Activated CD4-positive, alpha-beta memory T cell treated with anti-CD3 and anti-CD28 coated beads for 36 hours (primary cell): Measurements from ENCODE around the gene PIK3CG. TPM values are rescaled to one million over a fixed set of nuclear protein-coding genes. Genes with fewer than 3 reads are reported as not detected.
"Not testable (repeated sequence)": the region's sequence is repeated elsewhere in the genome, so short reads cannot be mapped to it uniquely, and the experiment has no call there.

ENCODE experiments used
- CTCF ChIA-PET: fragments of 350-600 bp; sonication (Branson Sonifier 250); formaldehyde crosslinking; loops from one replicate; lab custom pipeline; 2021; ENCODE audit warnings: antibody characterized with exemption, inconsistent platforms; lab: Charles Lee
- POLR2A ChIA-PET: fragments of 350-600 bp; sonication (Branson Sonifier 250); formaldehyde crosslinking; loops from one replicate; lab custom pipeline; 2021; ENCODE audit warnings: antibody characterized with exemption; lab: Charles Lee
- DNase-seq: peaks from one replicate; pipeline ENCODE4 v3.0.0-alpha.2; 2020
- H3K27ac Mint-ChIP-seq: one replicate; pipeline ENCODE4 v1.8.0; 2021; ENCODE audit warnings: mixed read lengths
- H3K27me3 Mint-ChIP-seq: one replicate; pipeline ENCODE4 v1.8.0; 2021; ENCODE audit warnings: mixed read lengths
- H3K36me3 Mint-ChIP-seq: one replicate; pipeline ENCODE4 v1.8.0; 2021; ENCODE audit warnings: mixed read lengths
- H3K4me1 Mint-ChIP-seq: one replicate; pipeline ENCODE4 v1.8.0; 2021; ENCODE audit warnings: low read depth, mixed read lengths
- H3K4me3 Mint-ChIP-seq: one replicate; pipeline ENCODE4 v1.8.0; 2021; ENCODE audit warnings: mild to moderate bottlenecking, mixed read lengths
- H3K9me3 Mint-ChIP-seq: one replicate; pipeline ENCODE4 v1.8.0; 2021; ENCODE audit warnings: mixed read lengths
- intact Hi-C: fragments of 100-400 bp; cut with micrococcal nuclease; formaldehyde crosslinking; loops from one replicate; pipeline ENCODE4 v1.15.1; 2023
- total RNA-seq, 2 experiments: library from RNA; stranded (reverse); gene quantifications; one replicate each; pipeline ENCODE4 v1.2.3, GENCODE V29; 2021

PIK3CG gene
- total RNA-seq, 2 experiments from 2014 or later, result 10.9 to 11.3 TPM

DNA sequence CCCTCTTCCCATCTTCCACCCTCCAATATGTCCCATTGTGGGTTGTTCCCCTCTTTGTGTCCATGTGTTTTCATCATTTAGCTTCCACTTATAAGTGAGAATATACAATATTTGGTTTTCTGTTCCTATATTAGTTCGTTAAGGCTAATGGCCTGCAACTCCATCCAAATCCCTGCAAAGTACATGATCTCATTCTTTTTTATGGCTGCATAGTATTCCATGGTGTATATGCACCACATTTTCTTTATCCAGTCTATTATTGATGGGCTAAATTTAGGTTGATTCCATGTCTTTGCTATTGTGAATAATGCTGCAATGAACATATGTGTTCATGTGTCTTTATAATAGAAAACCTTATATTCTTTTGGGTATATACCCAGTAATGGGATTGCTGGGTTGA is 90.8 kb downstream of the PIK3CG start:
- CTCF ChIA-PET, DNase-seq, H3K4me1 Mint-ChIP-seq, H3K9me3 Mint-ChIP-seq, H3K27ac Mint-ChIP-seq, H3K4me3 Mint-ChIP-seq, H3K36me3 Mint-ChIP-seq, POLR2A ChIA-PET, intact Hi-C loops, H3K27me3 Mint-ChIP-seq: not testable (repeated sequence)

Other genes starting within 250 kb of the PIK3CG start
- 10 to 100 TPM; 34.5 to 35.0 TPM for gene CCDC71L, start 204.1 kb upstream of the PIK3CG start, total RNA-seq
- 1 to 10 TPM; 1.3 to 1.4 TPM for gene PRKAR2B, start 179.4 kb downstream of the PIK3CG start, total RNA-seq